ENCODE results near the gene OR8H1.

Gene OR8H1, protein sequence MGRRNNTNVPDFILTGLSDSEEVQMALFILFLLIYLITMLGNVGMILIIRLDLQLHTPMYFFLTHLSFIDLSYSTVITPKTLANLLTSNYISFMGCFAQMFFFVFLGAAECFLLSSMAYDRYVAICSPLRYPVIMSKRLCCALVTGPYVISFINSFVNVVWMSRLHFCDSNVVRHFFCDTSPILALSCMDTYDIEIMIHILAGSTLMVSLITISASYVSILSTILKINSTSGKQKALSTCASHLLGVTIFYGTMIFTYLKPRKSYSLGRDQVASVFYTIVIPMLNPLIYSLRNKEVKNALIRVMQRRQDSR

DNA sequence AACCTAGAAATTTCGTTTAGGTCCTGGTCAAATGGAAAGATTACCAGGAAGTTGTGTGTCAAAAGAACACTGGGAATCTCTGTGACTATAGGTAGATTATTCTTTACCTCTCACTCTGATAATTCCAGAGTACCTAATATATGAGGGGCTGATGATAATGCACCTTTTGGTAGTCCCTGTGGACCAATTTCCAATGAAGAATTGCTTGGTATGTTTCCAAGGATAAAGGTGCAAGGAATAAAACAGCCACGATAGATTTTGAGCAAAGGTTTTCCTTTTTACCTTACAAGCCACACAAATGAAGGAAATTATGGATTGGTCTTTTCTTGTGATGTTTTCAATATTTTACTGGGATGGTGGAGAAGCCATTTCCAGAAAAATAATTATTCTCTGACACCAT lies at the start of gene OR8H1:
OR8H1 (minus strand) TSS at position 101 of the 400 bp plus-strand sequence. CDS start 1,192 bp downstream, outside the sequence.
- DNase-seq, result no peak

- DNase-seq, result no peak
Observed at GRCh38 chr11:56340289-56340688, 48.2 kb upstream of the OR8H1 start.

DNA sequence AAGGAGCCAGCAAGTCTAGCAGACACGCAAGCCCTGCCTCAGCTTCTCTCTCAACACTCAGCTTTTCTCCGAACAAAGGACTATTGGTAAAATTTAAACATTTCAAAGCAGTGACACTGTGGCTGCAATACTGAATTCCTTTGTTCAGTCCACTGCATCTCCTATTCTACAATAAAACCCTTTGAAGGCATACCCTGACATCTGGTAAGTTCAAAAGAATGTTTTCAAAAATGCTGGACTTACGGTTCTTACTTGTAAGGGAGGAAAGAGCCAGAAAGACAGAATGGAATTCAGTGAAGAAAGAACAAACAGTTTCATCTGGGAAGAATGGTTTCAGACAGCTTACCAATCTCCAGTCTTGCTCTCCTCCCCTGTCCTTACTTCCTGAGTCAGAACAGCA lies 41.1 kb upstream of the OR8H1 start:
- no peak for DNase-seq

- peak in 1 of 2 experiments; percentile 2 for DNase-seq
Observed at GRCh38 chr11:56331861-56332491, 39.9 kb upstream of the OR8H1 start.

- no peak for DNase-seq
Observed at GRCh38 chr11:56314844-56315243, 22.8 kb upstream of the OR8H1 start, which contains the start of gene OR8K3. OR8K3 (plus strand) TSS chr11:56315144; CDS start chr11:56318307, 3,163 bp downstream.

- no peak for DNase-seq
Observed at GRCh38 chr11:56307836-56308235, 15.8 kb upstream of the OR8H1 start.

DNA sequence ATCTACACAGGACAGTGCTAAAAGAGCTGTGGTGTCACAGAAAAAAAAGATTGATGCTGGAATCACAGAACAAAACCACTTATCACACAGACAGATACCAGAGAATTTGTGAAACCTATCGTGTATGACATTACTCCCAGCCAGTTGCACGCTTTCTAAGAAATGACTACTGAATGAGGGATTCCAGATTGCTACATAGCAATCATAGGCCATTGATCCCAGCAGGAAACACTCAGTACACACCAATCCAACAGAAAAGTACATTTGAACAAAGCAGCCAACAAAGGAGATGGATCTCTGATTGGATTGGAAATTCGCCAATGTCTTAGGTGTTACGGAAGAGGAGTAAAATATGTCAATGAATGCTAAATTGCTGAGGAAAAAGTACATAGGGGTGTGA lies 4.8 kb upstream of the OR8H1 start:
- DNase-seq, result no peak

- DNase-seq, result no peak
Observed at GRCh38 chr11:56273854-56274253, 18.2 kb downstream of the OR8H1 start, which contains the start of gene OR5T1. OR5T1 (plus strand) TSS chr11:56274154; CDS start chr11:56275639, 1,485 bp downstream.

DNA sequence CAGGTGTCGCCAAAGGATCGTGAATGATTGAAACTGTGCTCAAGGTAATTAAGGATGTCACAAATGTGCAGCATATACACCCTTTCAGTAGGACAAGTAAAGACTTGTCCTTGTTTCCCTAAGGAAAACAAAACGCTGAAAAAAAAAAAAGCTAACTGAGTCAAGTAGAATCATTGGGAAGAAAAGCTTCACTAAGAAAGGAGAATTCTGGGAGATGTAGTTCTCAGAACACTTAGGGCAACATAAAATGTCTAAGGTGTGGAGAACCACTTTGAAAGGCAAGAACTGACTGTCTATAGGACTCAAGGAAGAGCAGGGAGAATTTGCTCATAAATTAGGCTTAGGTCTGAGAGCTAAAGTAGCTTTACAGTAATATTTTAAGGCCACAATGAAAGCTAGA lies 21.0 kb downstream of the OR8H1 start:
- no peak for DNase-seq

- no peak for DNase-seq
Observed at GRCh38 chr11:56251954-56252353, 40.1 kb downstream of the OR8H1 start, which contains the start of gene OR5T3. OR5T3 (plus strand) TSS chr11:56252254; CDS start chr11:56252254, 0 bp downstream.
